Lower leg skin (tissue), 4 donors: Measurements from ENCODE around the gene CACNA1I. TPM values are rescaled to one million over a fixed set of nuclear protein-coding genes. Genes with fewer than 3 reads are reported as not detected.

ENCODE experiments used
- DNase-seq, 2 donors: peaks; one replicate each; pipeline ENCODE4 v3.0.0-alpha.2; 2019; ENCODE audit warnings: low spot score in 2 of 2
- H3K4me3 ChIP-seq: fragments of 200-600 bp; sonication (generic); 2 replicates; pipeline ENCODE4 v1.5.1; 2017; ENCODE audit warnings: mild to moderate bottlenecking, low read depth; ENCODE audit not compliant: poor library complexity, severe bottlenecking
- CTCF ChIP-seq, 3 donors: fragments of 450-650 bp; IDR thresholded peaks; one replicate each; pipeline ENCODE4 v1.5.1; 2016; ENCODE audit warnings: antibody characterized with exemption in 3 of 3, mild to moderate bottlenecking in 3 of 3, moderate library complexity in 2 of 3
- POLR2A ChIP-seq, 2 donors: fragments of 450-650 bp; IDR thresholded peaks; one replicate each; pipeline ENCODE4 v1.6.1; 2016 to 2017; ENCODE audit warnings: antibody characterized with exemption in 2 of 2, mild to moderate bottlenecking in 1 of 2, moderate library complexity in 1 of 2
- WGBS, 2 donors: methylation state at CpG; one replicate each; pipeline ENCODE4 v1.1.5; 2018; 5-methylcytosine and 5-hydroxymethylcytosine counted together
- intact Hi-C: fragments of 100-400 bp; cut with DNase I; formaldehyde crosslinking; loops from one replicate; pipeline ENCODE4 v1.15.0; 2023; ENCODE audit warnings: low total_unique reads
- total RNA-seq, 4 donors: library from RNA; depleted of rRNA; stranded (reverse); fragments of >200 nt; gene quantifications; one replicate each; pipeline ENCODE4 v1.1.0, GENCODE V29; 2016

The CACNA1I gene
- total RNA-seq, 4 donors from 2014 or later: 0.13 to 0.27 (median 0.21) TPM

- H3K4me3 ChIP-seq: no peak overlapping the region
- TF ChIP-seq POLR2A (IDR thresholded peaks at IDR 0.05): no peak
- TF ChIP-seq CTCF (IDR thresholded peaks at IDR 0.05): no peak
- intact Hi-C loops: no loop called here
- no peak for DNase-seq
- 80 to 81% methylated on average over 3 to 4 of the region's 4 CpGs for WGBS, 2 donors
These were observed 112.4 kb downstream of the CACNA1I start for GRCh38 chr22:39682994-39683393.

DNA sequence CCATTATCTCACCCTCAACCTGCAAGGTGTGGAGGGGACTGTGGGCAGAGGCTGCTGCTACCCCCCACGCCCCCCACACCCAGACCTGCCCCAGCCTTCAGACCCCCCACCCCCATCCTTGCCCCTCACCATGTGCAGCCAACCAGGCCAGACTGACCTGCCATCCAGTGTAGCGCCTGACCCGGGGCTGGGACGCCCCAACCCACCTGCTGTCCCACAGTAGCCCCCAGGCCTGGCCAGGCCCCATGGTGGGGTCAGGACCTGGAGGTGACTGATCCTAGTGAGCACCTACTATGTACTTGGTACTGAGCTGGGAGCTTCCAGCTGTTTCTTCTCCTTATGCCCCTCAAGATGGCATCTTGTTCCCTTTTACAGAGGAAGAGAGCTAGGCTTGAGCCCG, 113.1 kb downstream of the CACNA1I start:
- 90% methylated on average over 5 of the region's 5 CpGs for WGBS, 2 donors
- intact Hi-C loops: no loop called here
- DNase-seq: no peak
- no peak for TF ChIP-seq CTCF (IDR thresholded peaks at IDR 0.05)
- TF ChIP-seq POLR2A (IDR thresholded peaks at IDR 0.05): no peak
- no peak overlapping the region for H3K4me3 ChIP-seq

DNA sequence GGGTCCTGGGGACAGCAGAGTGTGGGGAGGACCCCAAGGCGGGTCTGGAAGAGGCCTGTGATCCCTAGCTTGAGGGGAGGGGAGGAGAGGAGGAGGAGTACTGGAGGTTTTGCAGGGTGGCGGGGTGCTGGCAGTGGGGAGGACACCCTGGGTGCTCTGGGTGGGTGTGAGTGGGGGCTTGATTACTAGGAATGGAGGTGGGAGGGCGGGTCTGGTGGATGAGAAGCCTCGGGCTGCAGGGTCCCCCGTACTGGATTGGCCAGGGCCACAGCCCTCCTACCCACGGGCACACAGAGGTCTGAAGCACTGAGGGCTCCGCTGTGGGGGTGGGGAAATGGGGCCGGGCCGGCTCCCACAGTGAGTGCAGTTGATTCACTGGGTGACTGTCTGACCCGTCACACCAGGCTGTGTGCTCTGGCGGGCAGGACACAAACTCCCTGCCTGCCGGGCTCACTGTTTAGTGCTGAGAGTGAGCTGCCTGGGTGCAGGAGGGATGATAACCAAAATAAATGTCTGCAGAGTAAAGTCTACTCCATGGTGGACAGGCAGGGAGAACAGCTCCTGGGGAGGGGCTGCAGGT, 114.2 kb downstream of the CACNA1I start:
- intact Hi-C loops: no loop called here
- no peak for DNase-seq
- TF ChIP-seq CTCF (IDR thresholded peaks at IDR 0.05): no peak
- no peak for TF ChIP-seq POLR2A (IDR thresholded peaks at IDR 0.05)
- 48 to 54% methylated on average over 12 of the region's 12 CpGs for WGBS, 2 donors
- H3K4me3 ChIP-seq: no peak overlapping the region

GRCh38 chr22:39685336-39686177, 115.0 kb downstream of the CACNA1I start:
- H3K4me3 ChIP-seq: no peak overlapping the region
- 20% methylated on average over 19 to 29 of the region's 77 CpGs for WGBS, 2 donors
- TF ChIP-seq CTCF (IDR thresholded peaks at IDR 0.05) (no peak), POLR2A (IDR thresholded peaks at IDR 0.05) (no peak)
- intact Hi-C loops: no loop called here
- no peak for DNase-seq

DNA sequence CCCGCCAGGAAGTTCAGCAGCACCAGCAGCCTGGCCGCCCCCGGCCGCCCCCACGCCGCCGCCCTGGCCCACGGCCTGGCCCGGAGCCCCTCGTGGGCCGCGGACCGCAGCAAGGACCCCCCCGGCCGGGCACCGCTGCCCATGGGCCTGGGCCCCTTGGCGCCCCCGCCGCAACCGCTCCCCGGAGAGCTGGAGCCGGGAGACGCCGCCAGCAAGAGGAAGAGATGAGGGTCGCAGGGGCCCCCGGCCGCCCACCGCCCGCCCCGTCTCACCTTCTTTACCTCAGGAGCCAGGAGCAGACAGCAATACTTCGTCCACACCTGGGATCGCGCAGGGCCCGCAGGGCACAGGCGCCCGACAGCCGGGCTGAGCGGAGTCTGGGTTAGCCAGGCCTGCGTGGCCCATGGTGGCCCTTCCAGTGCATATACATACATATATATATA, 115.6 kb downstream of the CACNA1I start:
- no peak for DNase-seq
- no peak overlapping the region for H3K4me3 ChIP-seq
- WGBS, 2 donors: 52 to 83% methylated on average over 14 to 33 of the region's 39 CpGs
- TF ChIP-seq CTCF (IDR thresholded peaks at IDR 0.05) (no peak), POLR2A (IDR thresholded peaks at IDR 0.05) (no peak)
- intact Hi-C loops: no loop called here
